Stimulated activated CD8-positive, alpha-beta memory T cell treated with anti-CD3 and anti-CD28 coated beads, Interleukin-7, amount 100 ng/mL, for 48 hours (primary cell): ENCODE measurements around the gene PQBP1.

Experiments used
- DNase-seq, 2 donors: peaks; one replicate each; pipeline ENCODE4 v3.0.0-alpha.2; 2020; ENCODE audit warnings: low read depth in 1 of 2; ENCODE audit errors: extremely low read depth in 1 of 2

The PQBP1 gene

DNA sequence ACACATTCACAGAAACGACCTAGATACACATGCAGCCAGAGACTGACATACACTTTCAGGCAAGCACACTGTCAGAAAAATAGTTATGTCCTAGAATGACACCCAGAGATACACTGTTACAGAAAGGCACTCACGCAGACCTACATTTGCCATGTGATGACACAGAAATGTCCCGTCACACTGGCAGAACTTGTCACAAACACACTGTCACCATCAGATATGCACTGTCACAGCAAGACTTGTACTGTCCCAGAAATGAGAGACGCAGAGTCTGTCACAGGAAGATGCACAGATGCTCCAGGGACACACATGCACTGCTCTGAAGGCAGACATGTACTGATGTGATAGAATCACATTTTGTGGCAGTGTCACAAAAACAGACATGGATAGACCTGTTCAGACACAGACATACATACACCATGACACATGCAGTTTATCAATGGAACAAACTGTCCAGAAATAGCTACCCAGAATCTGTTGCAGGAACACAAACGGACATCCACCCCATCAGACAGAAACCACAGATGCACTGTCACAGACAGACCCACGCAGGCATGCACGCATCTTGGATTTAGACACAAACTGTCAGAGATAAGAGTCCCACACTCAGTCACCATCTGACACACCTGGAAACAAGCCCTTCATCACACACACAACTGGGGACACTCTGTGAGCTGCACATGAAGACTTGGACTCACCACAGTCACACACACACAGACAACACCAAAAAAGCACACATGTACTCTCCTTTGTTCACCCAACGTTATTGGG, 22.4 kb downstream of the PQBP1 start:
- no peak for DNase-seq

- DNase-seq, result no peak
Measured at GRCh38 chrX:48920718-48921104, 23.0 kb downstream of the PQBP1 start.

GRCh38 chrX:48923771-48924170, 26.0 kb downstream of the PQBP1 start:
- no peak for DNase-seq

- DNase-seq, result no peak
Measured at GRCh38 chrX:48924270-48924669, 26.5 kb downstream of the PQBP1 start.

GRCh38 chrX:48927123-48927522, 29.4 kb downstream of the PQBP1 start:
- DNase-seq, result no peak

DNA sequence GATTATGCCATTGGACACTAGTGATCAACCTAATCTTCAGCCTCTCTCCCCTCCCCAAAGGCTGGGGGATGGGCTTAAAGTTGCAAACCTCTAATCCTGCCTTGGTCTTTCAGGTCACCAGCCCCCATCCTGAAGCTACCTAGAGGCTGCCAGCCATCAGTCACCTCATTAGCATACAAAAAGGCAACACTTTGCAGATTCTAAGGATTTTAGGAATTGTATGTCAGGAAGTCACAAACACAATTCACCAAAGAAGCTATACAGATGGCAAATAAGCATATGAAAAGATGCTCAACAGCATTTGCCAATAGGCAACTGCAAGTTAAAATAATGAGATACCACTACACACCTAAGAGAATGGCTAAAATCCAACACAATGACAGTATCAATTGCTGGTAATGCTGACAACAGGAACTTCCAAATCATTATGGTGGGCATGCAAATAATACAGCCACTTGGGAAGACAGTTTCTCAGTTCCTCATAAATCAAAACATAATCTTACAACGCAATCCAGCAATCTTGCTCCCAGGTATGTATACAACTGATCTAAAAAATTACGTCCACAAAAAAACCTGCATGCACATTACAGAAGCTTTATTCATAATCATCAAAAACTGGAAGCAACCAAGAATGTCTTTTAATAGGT, 30.1 kb downstream of the PQBP1 start:
- no peak for DNase-seq

- DNase-seq, result no peak
Measured at GRCh38 chrX:48933757-48934156, 36.0 kb downstream of the PQBP1 start.

GRCh38 chrX:48934581-48935300, 37.0 kb downstream of the PQBP1 start:
- DNase-seq, result no peak

DNA sequence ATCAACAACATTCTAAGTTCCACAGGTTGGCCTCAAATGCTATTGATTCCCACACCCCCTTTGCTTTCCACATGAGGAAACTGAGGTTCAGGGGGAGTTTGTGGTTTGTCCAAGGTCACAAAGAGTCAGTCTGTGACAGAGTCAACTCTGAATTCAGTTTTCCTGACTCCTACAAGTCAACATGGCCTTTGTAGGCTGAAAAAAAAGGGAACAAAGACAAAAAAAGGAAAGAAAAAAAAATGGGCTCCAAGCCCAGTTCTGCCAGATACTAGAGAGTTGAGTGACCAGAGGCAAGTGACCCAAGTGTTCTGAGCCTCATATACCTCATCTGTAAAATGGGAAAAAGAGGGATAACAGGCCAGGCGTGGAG, 37.6 kb downstream of the PQBP1 start:
- no peak for DNase-seq

GRCh38 chrX:48936429-48937053, 38.8 kb downstream of the PQBP1 start:
- no peak for DNase-seq

- DNase-seq, result peak; percentile 86 to 89
Measured at GRCh38 chrX:48937054-48937907, 39.6 kb downstream of the PQBP1 start.

DNA sequence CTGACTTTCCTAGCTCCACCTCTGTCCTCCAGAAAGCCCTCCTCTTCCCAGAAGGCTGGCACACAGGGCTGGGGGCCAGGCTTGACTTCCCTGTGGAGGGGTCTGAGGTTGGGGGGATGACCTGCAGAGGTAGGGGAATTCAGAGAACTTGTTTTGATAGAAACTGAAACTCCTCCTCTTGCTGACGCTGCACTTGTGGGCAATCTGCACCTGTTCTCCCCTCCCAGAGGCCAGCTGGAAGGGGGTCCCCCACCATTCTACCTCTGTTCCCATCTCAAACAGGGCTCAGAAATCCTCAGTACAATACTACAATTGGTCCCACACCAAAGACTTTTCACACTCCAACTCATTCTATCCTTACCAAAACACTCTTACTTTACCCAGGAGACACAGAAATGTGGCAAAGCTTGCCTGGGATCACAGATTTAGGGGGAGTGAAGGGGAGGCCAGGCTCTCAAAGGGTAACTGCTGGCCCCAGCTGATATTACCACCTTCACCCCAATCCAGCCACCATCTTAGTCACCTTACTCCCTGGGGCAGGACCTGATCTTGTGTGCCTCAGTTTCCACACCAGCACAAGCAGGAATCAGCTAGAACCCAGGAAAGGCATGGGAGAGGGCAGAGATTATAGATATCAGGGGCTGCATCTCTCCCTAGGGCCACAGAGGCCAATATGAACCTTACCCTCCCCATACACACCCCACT, 41.1 kb downstream of the PQBP1 start:
- DNase-seq, result peak; percentile 62 to 78

DNA sequence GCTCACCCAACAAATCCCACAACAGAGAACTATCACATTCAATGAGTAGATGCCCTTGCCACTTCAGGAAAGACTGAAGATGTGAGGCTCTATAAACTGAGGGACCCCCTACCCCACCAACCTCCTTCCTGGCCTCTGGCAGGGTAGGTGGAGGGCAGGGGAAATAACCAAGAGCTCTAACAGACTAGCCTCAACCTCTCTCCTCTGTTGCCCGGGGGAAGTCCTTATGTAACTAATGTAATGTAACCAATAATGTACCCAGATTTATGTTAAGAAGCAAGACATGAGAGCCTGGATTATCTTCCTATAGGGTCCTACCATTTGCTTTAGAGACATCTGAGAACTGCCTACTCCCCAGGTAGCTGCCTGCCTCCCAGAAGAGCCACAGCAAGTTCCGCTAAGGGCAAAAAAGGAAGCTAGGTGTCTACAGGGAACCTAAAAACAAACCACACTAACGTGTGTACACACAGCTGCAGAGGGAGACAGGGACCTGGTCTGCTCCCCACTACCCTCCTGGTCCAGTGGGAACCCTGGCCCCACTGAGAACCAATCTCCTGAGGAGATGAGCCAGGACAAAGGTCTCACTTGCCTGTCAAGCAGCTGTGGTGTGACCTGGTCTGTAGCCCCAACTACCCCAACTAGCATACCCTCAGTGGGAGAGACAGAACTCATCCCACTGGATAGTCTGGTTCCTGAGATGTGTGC, 41.9 kb downstream of the PQBP1 start:
- DNase-seq, result no peak

DNA sequence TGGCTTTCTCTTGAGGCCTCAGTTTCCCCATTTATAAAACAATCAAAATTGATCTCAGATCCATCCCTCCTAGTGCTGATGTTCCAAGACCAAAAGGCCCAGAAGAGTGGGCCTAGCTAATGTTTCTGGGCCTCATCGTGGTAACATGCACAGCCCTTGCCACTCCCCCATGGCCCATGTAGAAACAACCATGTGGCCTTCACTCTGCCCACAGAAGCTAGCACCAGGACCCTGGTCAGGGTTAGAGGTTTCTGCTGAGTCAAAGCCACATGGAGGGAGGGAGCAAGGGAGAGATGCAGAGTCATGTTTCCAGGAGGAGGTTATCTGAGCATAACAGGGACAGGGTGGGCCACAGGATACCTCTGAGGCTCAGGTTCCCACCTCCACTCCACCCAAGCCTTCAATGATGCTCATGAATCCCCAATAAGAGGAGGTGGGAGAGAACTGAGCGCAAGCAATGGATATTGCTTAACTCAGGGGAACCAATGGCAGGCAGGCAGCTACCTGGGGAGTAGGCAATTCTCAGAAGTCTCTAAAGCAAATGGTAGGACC, 42.8 kb downstream of the PQBP1 start:
- no peak for DNase-seq

DNA sequence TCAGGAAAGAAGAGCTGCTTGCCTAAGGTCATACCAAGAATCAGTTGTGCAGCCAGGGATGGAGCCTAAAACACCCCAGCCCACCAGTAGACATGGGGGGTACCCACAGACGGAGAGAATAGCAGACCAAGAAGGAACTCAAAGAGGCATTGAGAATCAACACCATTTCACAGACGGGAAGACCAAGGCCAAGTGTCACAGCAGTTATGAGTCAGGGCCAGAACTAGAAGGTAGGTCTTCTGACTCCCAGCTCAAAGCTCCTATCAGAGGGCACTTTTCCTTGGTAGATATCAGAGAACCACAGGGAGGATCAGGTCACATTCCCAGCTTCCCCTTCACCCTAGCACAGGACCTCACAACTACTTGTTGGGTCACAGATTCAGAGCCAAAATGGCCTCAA, 45.2 kb downstream of the PQBP1 start:
- no peak for DNase-seq

GRCh38 chrX:48945517-48946348, 48.0 kb downstream of the PQBP1 start:
- no peak for DNase-seq

GRCh38 chrX:48948589-48948988, 50.9 kb downstream of the PQBP1 start:
- DNase-seq, result no peak
